GM12864 (cell line): ENCODE data around the gene ITSN1.
"Not testable (repeated sequence)": the region's sequence is repeated elsewhere in the genome, so short reads cannot be mapped to it uniquely, and the experiment has no call there.

Experiments
- DNase-seq: peaks from one replicate; pipeline ENCODE4 v3.0.0-alpha.2; 2011; ENCODE audit warnings: low read depth
- H3K4me3 ChIP-seq: 2 replicates; pipeline ENCODE4 v1.5.1; 2011; ENCODE audit warnings: mild to moderate bottlenecking, low read depth, low read length, control low read depth
- TF ChIP-seq, protein P1 (sequence below): IDR thresholded peaks from 2 replicates; pipeline ENCODE4 v1.5.1; 2011; ENCODE audit warnings: low read depth, mild to moderate bottlenecking, moderate library complexity, low read length, control low read depth, inconsistent platforms; ENCODE audit errors: missing control alignments

ITSN1 gene

DNA sequence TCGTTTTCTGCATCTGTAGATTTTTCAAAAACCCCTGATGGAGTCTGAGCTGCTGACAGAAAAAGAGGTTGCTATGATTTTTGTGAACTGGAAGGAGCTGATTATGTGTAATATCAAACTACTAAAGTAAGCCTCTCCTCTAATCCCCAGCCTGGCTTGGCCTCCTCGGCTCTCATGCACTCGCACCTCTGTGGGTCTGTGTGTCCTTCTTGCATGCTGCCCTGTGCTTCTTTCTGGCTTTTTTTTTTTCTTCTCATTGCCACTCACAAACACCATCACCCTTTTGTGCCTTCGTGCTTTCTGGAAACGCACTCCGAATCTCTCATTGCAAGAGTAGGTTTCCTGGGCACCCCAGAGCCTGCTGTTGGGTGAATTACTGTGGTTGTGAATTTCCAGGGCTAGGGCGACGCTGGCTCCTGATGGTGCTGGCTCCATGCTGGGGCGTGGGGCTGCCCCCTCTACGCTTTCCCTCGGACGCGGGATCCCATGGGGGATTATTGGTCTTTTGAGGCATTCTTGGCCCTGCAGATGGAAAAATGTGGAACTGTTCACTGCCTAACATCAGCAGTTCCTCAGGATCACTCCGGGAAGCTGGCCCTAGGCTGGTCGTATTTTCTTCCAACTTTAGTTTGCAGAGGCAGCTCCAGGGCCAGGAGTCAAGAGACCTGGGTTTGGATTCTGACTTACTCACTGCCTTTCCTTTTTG is 216.5 kb downstream of the ITSN1 start:
- no peak for DNase-seq
- H3K4me3 ChIP-seq, result no peak overlapping the region
- TF ChIP-seq, protein P1, sequence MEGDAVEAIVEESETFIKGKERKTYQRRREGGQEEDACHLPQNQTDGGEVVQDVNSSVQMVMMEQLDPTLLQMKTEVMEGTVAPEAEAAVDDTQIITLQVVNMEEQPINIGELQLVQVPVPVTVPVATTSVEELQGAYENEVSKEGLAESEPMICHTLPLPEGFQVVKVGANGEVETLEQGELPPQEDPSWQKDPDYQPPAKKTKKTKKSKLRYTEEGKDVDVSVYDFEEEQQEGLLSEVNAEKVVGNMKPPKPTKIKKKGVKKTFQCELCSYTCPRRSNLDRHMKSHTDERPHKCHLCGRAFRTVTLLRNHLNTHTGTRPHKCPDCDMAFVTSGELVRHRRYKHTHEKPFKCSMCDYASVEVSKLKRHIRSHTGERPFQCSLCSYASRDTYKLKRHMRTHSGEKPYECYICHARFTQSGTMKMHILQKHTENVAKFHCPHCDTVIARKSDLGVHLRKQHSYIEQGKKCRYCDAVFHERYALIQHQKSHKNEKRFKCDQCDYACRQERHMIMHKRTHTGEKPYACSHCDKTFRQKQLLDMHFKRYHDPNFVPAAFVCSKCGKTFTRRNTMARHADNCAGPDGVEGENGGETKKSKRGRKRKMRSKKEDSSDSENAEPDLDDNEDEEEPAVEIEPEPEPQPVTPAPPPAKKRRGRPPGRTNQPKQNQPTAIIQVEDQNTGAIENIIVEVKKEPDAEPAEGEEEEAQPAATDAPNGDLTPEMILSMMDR, result no peak

- no peak for DNase-seq
- no peak overlapping the region for H3K4me3 ChIP-seq
- TF ChIP-seq, protein P1, result no peak
Observed at GRCh38 chr21:33859373-33860102, 217.2 kb downstream of the ITSN1 start.

GRCh38 chr21:33860332-33860879 is 218.1 kb downstream of the ITSN1 start:
- DNase-seq, result no peak
- H3K4me3 ChIP-seq, result no peak overlapping the region
- TF ChIP-seq, protein P1, result no peak

DNA sequence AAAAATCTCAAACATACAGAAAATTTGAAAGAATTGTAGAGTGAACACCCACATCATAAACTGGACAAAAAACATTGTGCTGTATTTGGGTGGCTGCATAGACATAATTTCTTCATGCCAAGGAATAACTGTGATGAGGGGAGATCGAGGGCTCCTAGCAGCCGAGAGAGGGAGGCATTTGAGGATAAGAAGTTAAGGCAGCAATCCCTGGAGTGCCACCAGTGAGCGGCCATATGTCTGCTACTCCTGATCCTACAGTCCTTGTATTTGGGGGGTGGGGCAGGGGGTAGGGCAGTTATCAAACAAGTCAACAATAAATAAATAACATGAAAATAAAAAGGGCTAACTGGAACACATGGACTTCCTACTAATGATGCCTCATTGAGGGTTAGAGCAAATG is 218.8 kb downstream of the ITSN1 start:
- no peak for DNase-seq
- no peak overlapping the region for H3K4me3 ChIP-seq
- TF ChIP-seq, protein P1, result no peak

- not testable (repeated sequence) for H3K4me3 ChIP-seq, DNase-seq
Observed at GRCh38 chr21:33863191-33863590, 220.9 kb downstream of the ITSN1 start.

- no peak for DNase-seq
- H3K4me3 ChIP-seq, result no peak overlapping the region
- TF ChIP-seq, protein P1, result no peak
Observed at GRCh38 chr21:33864150-33864549, 221.8 kb downstream of the ITSN1 start.

GRCh38 chr21:33865176-33865575 is 222.9 kb downstream of the ITSN1 start:
- TF ChIP-seq, protein P1, result no peak
- H3K4me3 ChIP-seq, result no peak overlapping the region
- no peak for DNase-seq
